ENCODE measurements around the gene SNF8.

SNF8 gene

DNA sequence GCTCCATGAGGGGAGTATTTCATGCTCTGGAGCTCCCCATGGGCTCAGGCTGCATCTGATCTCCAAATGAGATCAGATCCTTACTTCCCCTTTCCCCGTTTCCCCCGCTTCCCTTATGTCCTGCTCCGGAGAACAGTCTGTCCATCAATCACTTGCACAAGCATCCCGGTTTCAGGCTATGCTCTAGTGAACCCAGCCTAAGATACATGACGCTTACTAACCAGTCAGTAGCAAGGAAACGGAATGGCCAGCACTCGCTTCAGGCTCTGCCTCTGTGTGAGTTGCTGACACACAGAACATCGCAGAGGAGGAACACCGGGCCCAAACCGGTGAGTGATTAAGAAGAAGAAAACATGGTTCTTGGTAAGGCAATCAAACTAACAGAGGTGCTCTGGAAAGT lies 61.5 kb downstream of the SNF8 start:
- H3K4me3 ChIP-seq (ENCODE audit: low read length, poor library complexity, severe bottlenecking) = no peak overlapping the region
- no peaks in the 10 kb centered on the region for H3K9me2 ChIP-seq (replicated peaks; ENCODE audit: low read depth, low read length)
- H3K4me2 ChIP-seq (ENCODE audit: low read depth, low read length, poor library complexity, severe bottlenecking) = no peak overlapping the region
- H3K9ac ChIP-seq (ENCODE audit: low read depth, low read length, poor library complexity, severe bottlenecking) = no peak overlapping the region
- H3K36me3 ChIP-seq (ENCODE audit: insufficient read depth, low read length) = no peaks in the 10 kb centered on the region
- H2AFZ ChIP-seq (ENCODE audit: low read length) = no peak overlapping the region
- TF ChIP-seq, protein P1, sequence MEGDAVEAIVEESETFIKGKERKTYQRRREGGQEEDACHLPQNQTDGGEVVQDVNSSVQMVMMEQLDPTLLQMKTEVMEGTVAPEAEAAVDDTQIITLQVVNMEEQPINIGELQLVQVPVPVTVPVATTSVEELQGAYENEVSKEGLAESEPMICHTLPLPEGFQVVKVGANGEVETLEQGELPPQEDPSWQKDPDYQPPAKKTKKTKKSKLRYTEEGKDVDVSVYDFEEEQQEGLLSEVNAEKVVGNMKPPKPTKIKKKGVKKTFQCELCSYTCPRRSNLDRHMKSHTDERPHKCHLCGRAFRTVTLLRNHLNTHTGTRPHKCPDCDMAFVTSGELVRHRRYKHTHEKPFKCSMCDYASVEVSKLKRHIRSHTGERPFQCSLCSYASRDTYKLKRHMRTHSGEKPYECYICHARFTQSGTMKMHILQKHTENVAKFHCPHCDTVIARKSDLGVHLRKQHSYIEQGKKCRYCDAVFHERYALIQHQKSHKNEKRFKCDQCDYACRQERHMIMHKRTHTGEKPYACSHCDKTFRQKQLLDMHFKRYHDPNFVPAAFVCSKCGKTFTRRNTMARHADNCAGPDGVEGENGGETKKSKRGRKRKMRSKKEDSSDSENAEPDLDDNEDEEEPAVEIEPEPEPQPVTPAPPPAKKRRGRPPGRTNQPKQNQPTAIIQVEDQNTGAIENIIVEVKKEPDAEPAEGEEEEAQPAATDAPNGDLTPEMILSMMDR (conservative IDR thresholded peaks at IDR 0.05; ENCODE audit: low read length) = no peak
- no peak for TF ChIP-seq EZH2phosphoT487 (IDR thresholded peaks at IDR 0.05; ENCODE audit: borderline replicate concordance)
- no peaks in the 10 kb centered on the region for H3K4me1 ChIP-seq (ENCODE audit: insufficient read depth, low read length, poor library complexity, severe bottlenecking)
- no peaks in the 10 kb centered on the region for H3K9me3 ChIP-seq (ENCODE audit: insufficient read depth, low read depth, low read length)
- H3K79me2 ChIP-seq (ENCODE audit: insufficient read depth, low read length) = no peaks in the 10 kb centered on the region
- H4K20me1 ChIP-seq (ENCODE audit: insufficient read depth, low read length, poor library complexity, severe bottlenecking) = no peaks in the 10 kb centered on the region
- no peaks in the 10 kb centered on the region for H3K27me3 ChIP-seq (ENCODE audit: insufficient read depth, low read length, poor library complexity, severe bottlenecking)
- no peaks in the 10 kb centered on the region for H3F3A ChIP-seq (ENCODE audit: low read depth)

DNA sequence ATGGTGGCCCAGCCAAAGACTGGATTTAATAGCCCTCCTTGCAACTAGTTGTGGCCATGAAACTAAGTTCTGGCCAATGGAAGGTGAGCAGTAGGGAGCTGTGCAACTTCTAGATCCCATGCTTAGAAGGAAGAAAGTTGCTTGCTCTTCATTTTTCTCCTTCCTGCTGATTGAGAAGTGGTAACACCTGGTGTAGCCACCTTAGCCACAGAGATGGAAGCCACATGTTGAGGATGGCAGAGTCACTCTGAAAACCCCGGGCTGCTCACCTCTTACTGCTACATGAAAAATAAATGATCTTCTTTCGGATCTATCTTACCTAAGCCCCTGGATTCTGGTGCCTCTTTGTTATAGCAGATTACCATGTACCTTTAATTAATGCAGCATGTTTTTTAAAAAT lies 62.4 kb downstream of the SNF8 start:
- no peak overlapping the region for H3K4me2 ChIP-seq (ENCODE audit: low read depth, low read length, poor library complexity, severe bottlenecking)
- peaks cover 4% of the 10 kb centered on the region for H3K4me1 ChIP-seq (ENCODE audit: insufficient read depth, low read length, poor library complexity, severe bottlenecking)
- no peaks in the 10 kb centered on the region for H4K20me1 ChIP-seq (ENCODE audit: insufficient read depth, low read length, poor library complexity, severe bottlenecking)
- H3F3A ChIP-seq (ENCODE audit: low read depth) = no peaks in the 10 kb centered on the region
- H3K79me2 ChIP-seq (ENCODE audit: insufficient read depth, low read length) = no peaks in the 10 kb centered on the region
- TF ChIP-seq, protein P1 (conservative IDR thresholded peaks at IDR 0.05; ENCODE audit: low read length) = no peak
- TF ChIP-seq EZH2phosphoT487 (IDR thresholded peaks at IDR 0.05; ENCODE audit: borderline replicate concordance) = no peak
- no peaks in the 10 kb centered on the region for H3K9me2 ChIP-seq (replicated peaks; ENCODE audit: low read depth, low read length)
- no peak overlapping the region for H2AFZ ChIP-seq (ENCODE audit: low read length)
- no peak overlapping the region for H3K9ac ChIP-seq (ENCODE audit: low read depth, low read length, poor library complexity, severe bottlenecking)
- no peaks in the 10 kb centered on the region for H3K9me3 ChIP-seq (ENCODE audit: insufficient read depth, low read depth, low read length)
- no peaks in the 10 kb centered on the region for H3K27me3 ChIP-seq (ENCODE audit: insufficient read depth, low read length, poor library complexity, severe bottlenecking)
- no peaks in the 10 kb centered on the region for H3K36me3 ChIP-seq (ENCODE audit: insufficient read depth, low read length)
- no peak overlapping the region for H3K4me3 ChIP-seq (ENCODE audit: low read length, poor library complexity, severe bottlenecking)

All from Loucy (cell line).